B cell (primary cell): Measurements from ENCODE around the gene HSD17B12. TPM values are rescaled to one million over a fixed set of nuclear protein-coding genes. Genes with fewer than 3 reads are reported as not detected.

Experiments used
- ATAC-seq: fragments of 200-7000 bp; cut with Tn5 transposase; one replicate; pipeline ENCODE4 v1.10.0; 2021; ENCODE audit warnings: low read depth, mild to moderate bottlenecking, moderate number of reproducible peaks, moderate library complexity
- CTCF ChIA-PET: fragments of 350-600 bp; sonication (Branson Sonifier 250); formaldehyde crosslinking; loops from one replicate; lab custom pipeline; 2021; ENCODE audit warnings: antibody characterized with exemption, inconsistent platforms; lab: Charles Lee
- POLR2A ChIA-PET: fragments of 350-600 bp; sonication (Branson Sonifier 250); formaldehyde crosslinking; loops from one replicate; lab custom pipeline; 2021; ENCODE audit warnings: antibody characterized with exemption; lab: Charles Lee
- DNase-seq: peaks from one replicate; pipeline ENCODE4 v3.0.0; 2013
- H2AFZ ChIP-seq: 2 replicates; pipeline ENCODE4 v1.6.1; 2012; ENCODE audit warnings: mild to moderate bottlenecking, low read depth, low read length; ENCODE audit not compliant: insufficient read depth, poor library complexity, severe bottlenecking
- H3K27ac ChIP-seq, 2 donors: 1 replicate in 1 of 2; 2 replicates in 1 of 2; pipeline ENCODE4 v1.5.1; 2012 to 2013; ENCODE audit warnings: low read length in 2 of 2, mild to moderate bottlenecking in 2 of 2, moderate library complexity in 1 of 2
- H3K27me3 ChIP-seq, 4 experiments: fragments of 200-600 bp in 1 of 4; sonication (generic) in 1 of 4; replicated peaks in 1 of 4; 1 replicate in 2 of 4; 2 replicates in 2 of 4; pipeline versions ENCODE4 v1.6.1 to v1.7.0; 2013 to 2016; ENCODE audit warnings: low read length in 3 of 4, mild to moderate bottlenecking in 2 of 4, mixed read lengths in 1 of 4, moderate library complexity in 1 of 4; ENCODE audit not compliant: insufficient read depth in 4 of 4, control insufficient read depth in 3 of 4; ENCODE audit errors: control extremely low read depth in 1 of 4
- H3K36me3 ChIP-seq, 2 experiments: replicated peaks in 1 of 2; 1 replicate in 1 of 2; 2 replicates in 1 of 2; pipeline versions ENCODE4 v1.6.1 to v1.7.1; 2013; ENCODE audit warnings: low read length in 1 of 2; ENCODE audit not compliant: insufficient read depth in 2 of 2, control insufficient read depth in 1 of 2; ENCODE audit errors: control extremely low read depth in 1 of 2, extremely low read depth in 1 of 2
- H3K4me1 ChIP-seq, 2 donors: fragments of 200-600 bp in 1 of 2; sonication (generic) in 1 of 2; 1 replicate in 1 of 2; 2 replicates in 1 of 2; pipeline versions ENCODE4 v1.5.1 to v1.6.1; 2013 to 2017; ENCODE audit warnings: low read length in 2 of 2; ENCODE audit not compliant: control insufficient read depth in 2 of 2, insufficient read depth in 2 of 2
- H3K4me2 ChIP-seq: replicated peaks from 2 replicates; pipeline ENCODE3; 2012; ENCODE audit warnings: mild to moderate bottlenecking, low read depth, low read length; ENCODE audit not compliant: poor library complexity, severe bottlenecking
- H3K4me3 ChIP-seq, 5 experiments: fragments of 200-600 bp in 1 of 5; sonication (generic) in 1 of 5; 1 replicate in 3 of 5; 2 replicates in 2 of 5; pipeline versions ENCODE4 v1.5.1 to v1.7.0; 2011 to 2016; ENCODE audit warnings: low read length in 4 of 5, mild to moderate bottlenecking in 4 of 5, low read depth in 2 of 5, control low read depth in 1 of 5, moderate library complexity in 1 of 5; ENCODE audit not compliant: insufficient read depth in 1 of 5; ENCODE audit errors: control extremely low read depth in 1 of 5, extremely low read depth in 1 of 5
- H3K79me2 ChIP-seq: fragments of 200-600 bp; sonication (generic); one replicate; pipeline ENCODE4 v1.6.0; 2016; ENCODE audit warnings: low read length; ENCODE audit not compliant: control insufficient read depth, insufficient read depth
- H3K9ac ChIP-seq: fragments of 200-600 bp; sonication (generic); 2 replicates; pipeline ENCODE4 v1.6.1; 2017; ENCODE audit warnings: mild to moderate bottlenecking, low read length, moderate library complexity
- H3K9me3 ChIP-seq, 3 donors: one replicate each; pipeline versions ENCODE4 v1.6.1 to v1.7.1; 2013; ENCODE audit warnings: low read length in 2 of 3; ENCODE audit not compliant: control insufficient read depth in 2 of 3, insufficient read depth in 1 of 3; ENCODE audit errors: control extremely low read depth in 1 of 3
- H4K20me1 ChIP-seq: 2 replicates; pipeline ENCODE4 v1.6.0; 2012; ENCODE audit warnings: mild to moderate bottlenecking, low read length; ENCODE audit not compliant: insufficient read depth, control insufficient read depth, poor library complexity, severe bottlenecking
- H3K27ac Mint-ChIP-seq: one replicate; pipeline ENCODE4 v1.8.0; 2021; ENCODE audit warnings: mixed read lengths
- H3K27me3 Mint-ChIP-seq: one replicate; pipeline ENCODE4 v1.8.0; 2021; ENCODE audit warnings: mixed read lengths
- H3K4me1 Mint-ChIP-seq: one replicate; pipeline ENCODE4 v1.8.0; 2021; ENCODE audit warnings: mixed read lengths
- H3K4me3 Mint-ChIP-seq: one replicate; pipeline ENCODE4 v1.8.0; 2021; ENCODE audit warnings: mixed read lengths
- H3K9me3 Mint-ChIP-seq: one replicate; pipeline ENCODE4 v1.8.0; 2022; ENCODE audit warnings: mixed read lengths; ENCODE audit not compliant: insufficient read depth
- EZH2 ChIP-seq: IDR thresholded peaks from 2 replicates; pipeline ENCODE4 v1.6.1; 2012; ENCODE audit warnings: borderline replicate concordance, low read depth, mild to moderate bottlenecking, moderate library complexity, low read length; ENCODE audit not compliant: insufficient read depth, poor library complexity, severe bottlenecking
- WGBS: methylation state at CpG from one replicate; pipeline ENCODE4 v1.1.5; 2013; ENCODE audit warnings: missing lambda C conversion rate; ENCODE audit not compliant: insufficient coverage; 5-methylcytosine and 5-hydroxymethylcytosine counted together
- intact Hi-C: fragments of 100-400 bp; cut with micrococcal nuclease; formaldehyde crosslinking; loops from one replicate; pipeline ENCODE4 v1.10.0; 2022
- polyA plus RNA-seq: library from polyadenylated mRNA; depleted of rRNA; stranded (reverse); fragments of >200 nt; gene quantifications from 2 replicates; pipeline ENCODE4 v1.2.3, GENCODE V29; 2012
- total RNA-seq, 2 donors: library from RNA; stranded (reverse); fragments of 120-200 nt in 1 of 2; gene quantifications; 1 replicate in 1 of 2; 2 replicates in 1 of 2; pipeline versions ENCODE4 v1.2.3 to v1.2.4, GENCODE V29; 2013 to 2022
- TF ChIP-seq, protein P1 (sequence below): fragments of 200-600 bp; IDR thresholded peaks from one replicate; pipeline ENCODE4 v1.8.0; 2022; ENCODE audit warnings: antibody characterized with exemption, mild to moderate bottlenecking

Gene HSD17B12
- total and polyA plus RNA-seq, 2 donors (not counting 1 experiment from before 2014, with no cell fraction given), result 13.1 to 34.6 TPM

DNA sequence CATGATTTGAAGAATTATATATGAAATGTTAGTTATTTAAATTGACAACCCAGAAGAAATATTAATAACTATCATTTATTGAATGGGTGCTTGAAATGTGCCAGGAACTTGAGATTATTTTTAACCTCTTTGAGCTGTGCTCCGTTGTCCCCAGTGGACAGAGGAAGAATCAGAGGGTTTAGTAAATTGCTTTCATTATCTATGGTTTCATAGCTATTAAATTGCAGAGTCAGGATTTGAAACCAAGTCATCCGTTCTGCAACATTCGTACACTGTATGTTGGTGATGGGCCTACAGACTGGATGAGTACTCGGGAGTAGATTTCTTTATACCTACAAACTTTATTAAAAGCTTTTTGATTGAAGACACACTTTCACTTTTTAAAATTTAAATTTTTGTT, 4.9 kb downstream of the HSD17B12 start:
- no peak overlapping the region for H3K27ac ChIP-seq
- Mint-ChIP-seq H3K27me3 (no peaks in the 10 kb centered on the region), H3K9me3 (no peaks in the 10 kb centered on the region), H3K4me3 (no peak overlapping the region), H3K4me1 (peaks cover 37% of the 10 kb centered on the region), H3K27ac (no peak overlapping the region)
- intact Hi-C loops, result no loop called here
- DNase-seq (no peak), ATAC-seq (no peak)
- CTCF ChIA-PET, result no interaction called here
- H3K36me3 ChIP-seq, result peaks cover 0 to 2% of the 10 kb centered on the region in 2 experiments
- POLR2A ChIA-PET, result no interaction called here
- H3K79me2 ChIP-seq, result peaks cover 59% of the 10 kb centered on the region
- no peak overlapping the region for H3K4me2 ChIP-seq
- no peak overlapping the region for H3K4me3 ChIP-seq
- H3K9ac ChIP-seq, result no peak overlapping the region
- no peak for TF ChIP-seq EZH2
- TF ChIP-seq, protein P1, sequence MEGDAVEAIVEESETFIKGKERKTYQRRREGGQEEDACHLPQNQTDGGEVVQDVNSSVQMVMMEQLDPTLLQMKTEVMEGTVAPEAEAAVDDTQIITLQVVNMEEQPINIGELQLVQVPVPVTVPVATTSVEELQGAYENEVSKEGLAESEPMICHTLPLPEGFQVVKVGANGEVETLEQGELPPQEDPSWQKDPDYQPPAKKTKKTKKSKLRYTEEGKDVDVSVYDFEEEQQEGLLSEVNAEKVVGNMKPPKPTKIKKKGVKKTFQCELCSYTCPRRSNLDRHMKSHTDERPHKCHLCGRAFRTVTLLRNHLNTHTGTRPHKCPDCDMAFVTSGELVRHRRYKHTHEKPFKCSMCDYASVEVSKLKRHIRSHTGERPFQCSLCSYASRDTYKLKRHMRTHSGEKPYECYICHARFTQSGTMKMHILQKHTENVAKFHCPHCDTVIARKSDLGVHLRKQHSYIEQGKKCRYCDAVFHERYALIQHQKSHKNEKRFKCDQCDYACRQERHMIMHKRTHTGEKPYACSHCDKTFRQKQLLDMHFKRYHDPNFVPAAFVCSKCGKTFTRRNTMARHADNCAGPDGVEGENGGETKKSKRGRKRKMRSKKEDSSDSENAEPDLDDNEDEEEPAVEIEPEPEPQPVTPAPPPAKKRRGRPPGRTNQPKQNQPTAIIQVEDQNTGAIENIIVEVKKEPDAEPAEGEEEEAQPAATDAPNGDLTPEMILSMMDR, result no peak
- H3K4me1 ChIP-seq, result peaks cover 14 to 16% of the 10 kb centered on the region in 2 donors
- H3K27me3 ChIP-seq, result no peaks in the 10 kb centered on the region
- H2AFZ ChIP-seq, result no peak overlapping the region
- H3K9me3 ChIP-seq, result no peaks in the 10 kb centered on the region
- H4K20me1 ChIP-seq, result peaks cover 6% of the 10 kb centered on the region
- WGBS, result no CpG with 5 or more reads among the region's 4 CpGs

DNA sequence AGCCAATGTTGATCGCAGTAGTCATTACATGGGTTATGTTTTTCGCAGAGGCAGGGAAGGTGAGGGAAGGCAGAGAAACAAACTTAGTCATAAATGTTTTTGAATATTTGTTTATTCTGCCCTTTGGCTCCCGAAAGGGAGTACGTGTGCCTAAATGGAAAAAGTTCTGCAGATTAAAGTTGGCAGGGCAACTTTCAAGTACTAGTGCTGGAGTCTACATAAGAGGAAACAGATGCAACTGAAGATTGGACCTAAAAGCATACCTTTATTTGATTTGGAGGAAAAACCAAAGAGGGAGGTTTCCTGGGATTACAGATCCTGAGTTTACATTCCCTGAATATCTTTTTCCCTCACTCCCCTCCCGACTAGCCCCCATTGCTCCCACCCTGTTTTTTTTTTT, 5.7 kb downstream of the HSD17B12 start:
- H3K4me1 Mint-ChIP-seq, result peaks cover 38% of the 10 kb centered on the region
- Histone ChIP-seq H3K4me3 (no peak overlapping the region), H3K27me3 (no peaks in the 10 kb centered on the region), H3K36me3 (peaks cover 0 to 2% of the 10 kb centered on the region in 2 experiments), H2AFZ (no peak overlapping the region), H3K9ac (no peak overlapping the region), H3K79me2 (peaks cover 66% of the 10 kb centered on the region), H3K9me3 (no peaks in the 10 kb centered on the region), H3K27ac (no peak overlapping the region), H3K4me1 (peaks cover 14 to 19% of the 10 kb centered on the region in 2 donors), H4K20me1 (peaks cover 6% of the 10 kb centered on the region), H3K4me2 (no peak overlapping the region)
- no peak for TF ChIP-seq EZH2
- TF ChIP-seq, protein P1, result no peak
- H3K9me3 Mint-ChIP-seq, result no peaks in the 10 kb centered on the region
- ChIA-PET POLR2A (no interaction called here), CTCF (no interaction called here)
- no peak overlapping the region for H3K4me3 Mint-ChIP-seq
- WGBS, result 98% methylated on average over 4 of the region's 5 CpGs
- intact Hi-C loops, result no loop called here
- DNase-seq (no peak), ATAC-seq (no peak)
- no peak overlapping the region for H3K27ac Mint-ChIP-seq
- no peaks in the 10 kb centered on the region for H3K27me3 Mint-ChIP-seq
